GM23338 (cell line): Measurements from ENCODE around the gene THRB. TPM values are rescaled to one million over a fixed set of nuclear protein-coding genes. Genes with fewer than 3 reads are reported as not detected.

ENCODE experiments used
- ATAC-seq: fragments of 200-7000 bp; cut with Tn5 transposase; 3 replicates; pipeline ENCODE4 v1.9.1; 2020
- DNase-seq: peaks from one replicate; pipeline ENCODE4 v3.0.0-alpha.2; 2015; ENCODE audit warnings: low spot score
- H2AFZ ChIP-seq: fragments of 200-600 bp; sonication (generic); 2 replicates; pipeline ENCODE4 v1.8.0; 2016; ENCODE audit warnings: antibody characterized with exemption, mild to moderate bottlenecking, moderate library complexity
- H3F3A ChIP-seq: fragments of 200-600 bp; sonication (generic); replicated peaks from 2 replicates; pipeline ENCODE4 v1.8.0; 2017; ENCODE audit warnings: antibody characterized with exemption, mixed run types, low read depth
- H3K27ac ChIP-seq: fragments of 200-600 bp; sonication (generic); 2 replicates; pipeline ENCODE4 v1.6.1; 2016; ENCODE audit warnings: low read depth
- H3K27me3 ChIP-seq: fragments of 200-600 bp; sonication (generic); 2 replicates; pipeline ENCODE4 v1.8.0; 2016; ENCODE audit warnings: mild to moderate bottlenecking, mixed run types, moderate library complexity; ENCODE audit not compliant: insufficient read depth
- H3K36me3 ChIP-seq: fragments of 200-600 bp; sonication (generic); 2 replicates; pipeline ENCODE4 v1.8.0; 2016; ENCODE audit warnings: mild to moderate bottlenecking; ENCODE audit not compliant: insufficient read depth
- H3K4me1 ChIP-seq: fragments of 200-600 bp; sonication (generic); 2 replicates; pipeline ENCODE4 v1.8.0; 2016; ENCODE audit warnings: mild to moderate bottlenecking, moderate library complexity; ENCODE audit not compliant: insufficient read depth
- H3K4me2 ChIP-seq: fragments of 200-600 bp; sonication (generic); 2 replicates; pipeline ENCODE4 v1.7.1; 2017; ENCODE audit warnings: mixed run types
- H3K4me3 ChIP-seq: fragments of 200-600 bp; sonication (generic); 2 replicates; pipeline ENCODE4 v1.6.1; 2016; ENCODE audit warnings: mixed run types
- H3K79me2 ChIP-seq: fragments of 200-600 bp; sonication (generic); replicated peaks from 2 replicates; pipeline ENCODE4 v1.8.0; 2017; ENCODE audit warnings: mild to moderate bottlenecking; ENCODE audit not compliant: insufficient read depth
- H3K9me2 ChIP-seq: fragments of 200-600 bp; sonication (generic); 2 replicates; pipeline ENCODE4 v1.8.0; 2017; ENCODE audit not compliant: insufficient read depth
- H4K20me1 ChIP-seq: fragments of 200-600 bp; sonication (generic); replicated peaks from 2 replicates; pipeline ENCODE4 v1.8.0; 2017; ENCODE audit warnings: mild to moderate bottlenecking; ENCODE audit not compliant: insufficient read depth
- H3K27ac Mint-ChIP-seq: 2 replicates; pipeline ENCODE4 v1.8.0; 2020; ENCODE audit warnings: inconsistent platforms, mild to moderate bottlenecking, moderate library complexity, mixed read lengths
- H3K27me3 Mint-ChIP-seq: 3 replicates; pipeline ENCODE4 v1.8.0; 2022; ENCODE audit warnings: low read depth, mild to moderate bottlenecking, moderate library complexity, mixed read lengths, inconsistent platforms; ENCODE audit not compliant: insufficient read depth, poor library complexity
- H3K36me3 Mint-ChIP-seq: 3 replicates; pipeline ENCODE4 v1.8.0; 2021; ENCODE audit warnings: low read depth, mild to moderate bottlenecking, inconsistent platforms, moderate library complexity, mixed read lengths
- H3K4me1 Mint-ChIP-seq: 3 replicates; pipeline ENCODE4 v1.8.0; 2020; ENCODE audit warnings: mild to moderate bottlenecking, inconsistent platforms, mixed read lengths
- H3K4me3 Mint-ChIP-seq: 3 replicates; pipeline ENCODE4 v1.8.0; 2021; ENCODE audit warnings: moderate library complexity, mild to moderate bottlenecking, inconsistent platforms, mixed read lengths
- H3K9me3 Mint-ChIP-seq: 3 replicates; pipeline ENCODE4 v1.8.0; 2020; ENCODE audit warnings: moderate library complexity, mild to moderate bottlenecking, inconsistent platforms, mixed read lengths
- CREB1 ChIP-seq: fragments of 250-450 bp; sonication (Bioruptor Pico); IDR thresholded peaks from 2 replicates; pipeline ENCODE4 v1.5.0; 2020; ENCODE audit warnings: low read depth, mild to moderate bottlenecking, moderate library complexity
- JUNB ChIP-seq: IDR thresholded peaks from one replicate; pipeline ENCODE4 v1.6.1; 2016; ENCODE audit warnings: antibody characterized with exemption; ENCODE audit not compliant: unreplicated experiment
- NANOG ChIP-seq: IDR thresholded peaks from 2 replicates; pipeline ENCODE4 v1.6.1; 2016; ENCODE audit warnings: antibody characterized with exemption, borderline replicate concordance
- POLR2AphosphoS5 ChIP-seq: IDR thresholded peaks from 2 replicates; pipeline ENCODE4 v1.6.1; 2016; ENCODE audit warnings: antibody characterized with exemption, low read depth
- STAT1 ChIP-seq: IDR thresholded peaks from one replicate; pipeline ENCODE4 v1.6.1; 2016; ENCODE audit warnings: antibody characterized with exemption; ENCODE audit not compliant: unreplicated experiment
- ZNF462 ChIP-seq: fragments of 250-450 bp; sonication (Bioruptor Pico); IDR thresholded peaks from 2 replicates; pipeline ENCODE4 v1.5.0; 2020; ENCODE audit warnings: mild to moderate bottlenecking, moderate library complexity
- polyA plus RNA-seq: library from polyadenylated mRNA; unstranded; fragments of >200 nt; fragmentation: Nextera tagmentation; extraction: Ambion mirVana; gene quantifications from 2 replicates; pipeline ENCODE4 v1.2.1, GENCODE V29; 2016
- total RNA-seq: library from RNA; depleted of rRNA; stranded (reverse); fragments of >200 nt; shearing (Covaris generic); gene quantifications from 2 replicates; pipeline ENCODE4 v1.2.3, GENCODE V29; 2014
- TF ChIP-seq, protein P1 (sequence below): IDR thresholded peaks from one replicate; pipeline ENCODE4 v1.6.1; 2018; ENCODE audit warnings: antibody characterized with exemption; ENCODE audit not compliant: unreplicated experiment

Gene THRB
- total and polyA plus RNA-seq, 2 experiments from 2014 or later, result 1.7 to 3.2 TPM

DNA sequence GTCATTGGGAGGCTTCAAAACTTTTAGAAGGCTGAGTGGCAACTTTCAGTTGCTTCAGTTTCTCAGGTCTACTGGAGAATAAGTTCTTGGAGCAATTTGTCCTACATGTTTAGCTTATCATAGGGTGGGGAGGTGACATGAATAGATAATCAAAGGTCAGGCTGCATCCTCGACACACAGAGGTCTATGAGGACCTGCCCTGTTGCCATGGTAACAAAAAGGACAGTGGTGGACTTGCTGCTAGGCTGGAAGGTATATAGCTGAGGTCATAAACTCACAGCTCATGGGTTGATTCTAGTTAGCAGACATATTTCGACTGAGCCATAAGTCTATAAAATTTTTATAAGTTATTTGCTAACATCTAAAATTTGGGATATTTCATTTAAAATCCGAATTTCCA lies 267.0 kb downstream of the THRB start:
- Histone ChIP-seq H3K4me3 (no peak overlapping the region), H3K27me3 (no peaks in the 10 kb centered on the region), H3K9me2 (0 out of 2 replicates have a peak, but pooled peaks cover 4% of the 10 kb centered on the region), H3F3A (no peaks in the 10 kb centered on the region), H2AFZ (no peak overlapping the region), H3K36me3 (no peaks in the 10 kb centered on the region), H3K4me2 (no peak overlapping the region), H4K20me1 (no peaks in the 10 kb centered on the region), H3K4me1 (peaks cover 14% of the 10 kb centered on the region), H3K79me2 (no peaks in the 10 kb centered on the region), H3K27ac (no peak overlapping the region)
- H3K4me3 Mint-ChIP-seq, result no peak overlapping the region
- H3K9me3 Mint-ChIP-seq, result no peaks in the 10 kb centered on the region
- DNase-seq (no peak), ATAC-seq (no peak)
- H3K36me3 Mint-ChIP-seq, result no peaks in the 10 kb centered on the region
- no peak for TF ChIP-seq ZNF462
- no peak for TF ChIP-seq CREB1 (CRISPR knock-in tag)
- TF ChIP-seq JUNB, result no peak
- TF ChIP-seq, protein P1, sequence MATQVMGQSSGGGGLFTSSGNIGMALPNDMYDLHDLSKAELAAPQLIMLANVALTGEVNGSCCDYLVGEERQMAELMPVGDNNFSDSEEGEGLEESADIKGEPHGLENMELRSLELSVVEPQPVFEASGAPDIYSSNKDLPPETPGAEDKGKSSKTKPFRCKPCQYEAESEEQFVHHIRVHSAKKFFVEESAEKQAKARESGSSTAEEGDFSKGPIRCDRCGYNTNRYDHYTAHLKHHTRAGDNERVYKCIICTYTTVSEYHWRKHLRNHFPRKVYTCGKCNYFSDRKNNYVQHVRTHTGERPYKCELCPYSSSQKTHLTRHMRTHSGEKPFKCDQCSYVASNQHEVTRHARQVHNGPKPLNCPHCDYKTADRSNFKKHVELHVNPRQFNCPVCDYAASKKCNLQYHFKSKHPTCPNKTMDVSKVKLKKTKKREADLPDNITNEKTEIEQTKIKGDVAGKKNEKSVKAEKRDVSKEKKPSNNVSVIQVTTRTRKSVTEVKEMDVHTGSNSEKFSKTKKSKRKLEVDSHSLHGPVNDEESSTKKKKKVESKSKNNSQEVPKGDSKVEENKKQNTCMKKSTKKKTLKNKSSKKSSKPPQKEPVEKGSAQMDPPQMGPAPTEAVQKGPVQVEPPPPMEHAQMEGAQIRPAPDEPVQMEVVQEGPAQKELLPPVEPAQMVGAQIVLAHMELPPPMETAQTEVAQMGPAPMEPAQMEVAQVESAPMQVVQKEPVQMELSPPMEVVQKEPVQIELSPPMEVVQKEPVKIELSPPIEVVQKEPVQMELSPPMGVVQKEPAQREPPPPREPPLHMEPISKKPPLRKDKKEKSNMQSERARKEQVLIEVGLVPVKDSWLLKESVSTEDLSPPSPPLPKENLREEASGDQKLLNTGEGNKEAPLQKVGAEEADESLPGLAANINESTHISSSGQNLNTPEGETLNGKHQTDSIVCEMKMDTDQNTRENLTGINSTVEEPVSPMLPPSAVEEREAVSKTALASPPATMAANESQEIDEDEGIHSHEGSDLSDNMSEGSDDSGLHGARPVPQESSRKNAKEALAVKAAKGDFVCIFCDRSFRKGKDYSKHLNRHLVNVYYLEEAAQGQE, result no peak
- TF ChIP-seq STAT1, result no peak
- no peak for TF ChIP-seq POLR2AphosphoS5
- TF ChIP-seq NANOG, result no peak
- H3K27ac Mint-ChIP-seq, result no peak overlapping the region
- peaks cover 12% of the 10 kb centered on the region for H3K4me1 Mint-ChIP-seq
- no peaks in the 10 kb centered on the region for H3K27me3 Mint-ChIP-seq
